Measurements from ENCODE around the gene TCHP. TPM values are rescaled to one million over a fixed set of nuclear protein-coding genes. Genes with fewer than 3 reads are reported as not detected.

Gene TCHP
- total and polyA plus RNA-seq, 2 of the 13 experiments (the other 11 are each of a cell fraction or from before 2014, with no cell fraction given) = 6.7 to 12.2 TPM

- in situ Hi-C loops (cut with HindIII; ENCODE audit: extremely low pct_ligation_motif_present, low pct_unique_long_range_greater_than_20kb) (no loop called here), intact Hi-C loops (cut with micrococcal nuclease; ENCODE audit: unreplicated experiment) (no loop called here)
- Histone ChIP-seq H2AFZ (ENCODE audit: low read length) (no peak overlapping the region), H3K36me3 (replicated peaks in 1 of 2; ENCODE audit: control insufficient read depth in 1 of 2, insufficient read depth in 2 of 2, low read length in 2 of 2) (no peaks in the 10 kb centered on the region), H3K27me3 (ENCODE audit: control insufficient read depth in 1 of 2, insufficient read depth in 2 of 2, low read length in 2 of 2) (peaks cover 0 to 3% of the 10 kb centered on the region in 2 experiments; a peak in 1 of 5 replicates), H3K4me3 (replicated peaks in 1 of 3; ENCODE audit: insufficient read depth in 1 of 3, low read depth in 2 of 3, low read length in 3 of 3) (0 out of 6 replicates have a peak overlapping the region, but pooled peaks of 1 of the 3 experiments have one; percentile 32), H3K79me2 (ENCODE audit: insufficient read depth, low read length) (no peaks in the 10 kb centered on the region), H3K4me1 (ENCODE audit: insufficient read depth, low read length) (peaks cover 65% of the 10 kb centered on the region), H4K20me1 (ENCODE audit: insufficient read depth, low read length) (no peaks in the 10 kb centered on the region), H3K4me2 (ENCODE audit: low read depth, low read length) (peak overlapping the region; percentile 54), H3K27ac (ENCODE audit: extremely low read length, insufficient read depth, low read length) (no peak overlapping the region), H3K9me3 (ENCODE audit: low read length) (no peaks in the 10 kb centered on the region), H3K9ac (ENCODE audit: insufficient read depth, low read depth, low read length) (no peak overlapping the region)
- WGBS (ENCODE audit: low lambda C conversion rate) = 2% methylated on average over 13 of the region's 13 CpGs
- ATAC-seq = peak; percentile 22; the same call in 2 of the 3 replicates
- TF ChIP-seq XBP1 (CRISPR knock-in tag; IDR thresholded peaks at IDR 0.05) = no peak
- 0 out of 2 replicates have a peak, but pooled peaks have one; percentile 47 for TF ChIP-seq RXRA (CRISPR knock-in tag; IDR thresholded peaks at IDR 0.05)
- peak; percentile 35; the same call in 1 of the 2 replicates for TF ChIP-seq NR2F6 (IDR thresholded peaks at IDR 0.05)
- TF ChIP-seq NR2F6 (CRISPR knock-in tag; IDR thresholded peaks at IDR 0.05) = peak; percentile 53; the same call in 1 of the 2 replicates
- TF ChIP-seq KLF16 (CRISPR knock-in tag; IDR thresholded peaks at IDR 0.05) = no peak
- peak; percentile 13; the same call in 1 of the 2 replicates for TF ChIP-seq HNF4A (CRISPR knock-in tag; IDR thresholded peaks at IDR 0.05)
- TF ChIP-seq MED1 (CRISPR knock-in tag; IDR thresholded peaks at IDR 0.05) = 0 out of 2 replicates have a peak, but pooled peaks have one; percentile 18
- no peak for TF ChIP-seq NFE2L1 (CRISPR knock-in tag; IDR thresholded peaks at IDR 0.05; ENCODE audit: borderline replicate concordance)
- TF ChIP-seq MBD4 (IDR thresholded peaks at IDR 0.05; ENCODE audit: borderline replicate concordance, low read length) = no peak
- TF ChIP-seq BHLHE40 (IDR thresholded peaks at IDR 0.05; ENCODE audit: low read length) = peak; percentile 77; the same call in 1 of the 2 replicates
- TF ChIP-seq, protein P1, sequence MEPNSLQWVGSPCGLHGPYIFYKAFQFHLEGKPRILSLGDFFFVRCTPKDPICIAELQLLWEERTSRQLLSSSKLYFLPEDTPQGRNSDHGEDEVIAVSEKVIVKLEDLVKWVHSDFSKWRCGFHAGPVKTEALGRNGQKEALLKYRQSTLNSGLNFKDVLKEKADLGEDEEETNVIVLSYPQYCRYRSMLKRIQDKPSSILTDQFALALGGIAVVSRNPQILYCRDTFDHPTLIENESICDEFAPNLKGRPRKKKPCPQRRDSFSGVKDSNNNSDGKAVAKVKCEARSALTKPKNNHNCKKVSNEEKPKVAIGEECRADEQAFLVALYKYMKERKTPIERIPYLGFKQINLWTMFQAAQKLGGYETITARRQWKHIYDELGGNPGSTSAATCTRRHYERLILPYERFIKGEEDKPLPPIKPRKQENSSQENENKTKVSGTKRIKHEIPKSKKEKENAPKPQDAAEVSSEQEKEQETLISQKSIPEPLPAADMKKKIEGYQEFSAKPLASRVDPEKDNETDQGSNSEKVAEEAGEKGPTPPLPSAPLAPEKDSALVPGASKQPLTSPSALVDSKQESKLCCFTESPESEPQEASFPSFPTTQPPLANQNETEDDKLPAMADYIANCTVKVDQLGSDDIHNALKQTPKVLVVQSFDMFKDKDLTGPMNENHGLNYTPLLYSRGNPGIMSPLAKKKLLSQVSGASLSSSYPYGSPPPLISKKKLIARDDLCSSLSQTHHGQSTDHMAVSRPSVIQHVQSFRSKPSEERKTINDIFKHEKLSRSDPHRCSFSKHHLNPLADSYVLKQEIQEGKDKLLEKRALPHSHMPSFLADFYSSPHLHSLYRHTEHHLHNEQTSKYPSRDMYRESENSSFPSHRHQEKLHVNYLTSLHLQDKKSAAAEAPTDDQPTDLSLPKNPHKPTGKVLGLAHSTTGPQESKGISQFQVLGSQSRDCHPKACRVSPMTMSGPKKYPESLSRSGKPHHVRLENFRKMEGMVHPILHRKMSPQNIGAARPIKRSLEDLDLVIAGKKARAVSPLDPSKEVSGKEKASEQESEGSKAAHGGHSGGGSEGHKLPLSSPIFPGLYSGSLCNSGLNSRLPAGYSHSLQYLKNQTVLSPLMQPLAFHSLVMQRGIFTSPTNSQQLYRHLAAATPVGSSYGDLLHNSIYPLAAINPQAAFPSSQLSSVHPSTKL (CRISPR knock-in tag; IDR thresholded peaks at IDR 0.05) = 0 out of 2 replicates have a peak, but pooled peaks have one; percentile 9
- no peak for TF ChIP-seq ZNF234 (CRISPR knock-in tag; conservative IDR thresholded peaks at IDR 0.05)
- peak; percentile 16; the same call in 1 of the 2 replicates for TF ChIP-seq SAP130 (CRISPR knock-in tag; IDR thresholded peaks at IDR 0.05; ENCODE audit: low read depth)
- peak; percentile 44; the same call in 1 of the 2 replicates for TF ChIP-seq TFAP4 (IDR thresholded peaks at IDR 0.05; ENCODE audit: borderline replicate concordance, low read depth)
- TF ChIP-seq RARA (CRISPR knock-in tag; IDR thresholded peaks at IDR 0.05) = peak; percentile 77
- TF ChIP-seq TEAD3 (CRISPR knock-in tag; optimal IDR thresholded peaks at IDR 0.05; ENCODE audit: borderline replicate concordance) = peak; percentile 36
- TF ChIP-seq ZNF317 (CRISPR knock-in tag; IDR thresholded peaks at IDR 0.05) = peak; percentile 92
- peak; percentile 26; the same call in 1 of the 2 replicates for TF ChIP-seq CEBPB (IDR thresholded peaks at IDR 0.05; ENCODE audit: borderline replicate concordance, low read depth, low read length)
- POLR2A ChIA-PET = interaction anchor here (0.9 kb wide), 1 partner anchor 10 kb away, joined by 6 read pairs; the partner anchor contains the start of gene TCHP
- CTCF ChIA-PET (ENCODE audit: low intra/inter-chr PET ratio, low total read pairs) = no interaction called here
- DNase-seq (ENCODE audit: low spot score) = no peak
- no peak for FAIRE-seq
- no TSS peak for BruUV-seq (replicated peaks)
Observed at GRCh38 chr12:109890620-109891170, 9.4 kb upstream of the TCHP start.

Data from HepG2 (cell line).